ENCODE data around the gene POLR2H. TPM values are rescaled to one million over a fixed set of nuclear protein-coding genes. Genes with fewer than 3 reads are reported as not detected.

POLR2H gene
- polyA plus RNA-seq, 1 of the 3 experiments (the other 2 are of a cell fraction) = 206 TPM

GRCh38 chr3:184384342-184384741, 22.8 kb downstream of the POLR2H start:
- Histone ChIP-seq H3K4me2 (no peak overlapping the region), H3K9me3 (no peaks in the 10 kb centered on the region), H3K27ac (ENCODE audit: low read depth in 2 of 2, low read length in 1 of 2) (no peak overlapping the region), H3K9ac (no peak overlapping the region), H3K9me2 (no peaks in the 10 kb centered on the region), H3K79me2 (ENCODE audit: insufficient read depth) (no peaks in the 10 kb centered on the region), H3K4me3 (ENCODE audit: low read depth in 2 of 2, low read length in 1 of 2) (no peak overlapping the region), H3K4me1 (ENCODE audit: control insufficient read depth in 1 of 2, insufficient read depth in 2 of 2, low read depth in 1 of 2, low read length in 1 of 2) (peaks cover 0 to 5% of the 10 kb centered on the region in 2 experiments; a peak in 1 of 4 replicates), H2AFZ (ENCODE audit: low read depth) (no peak overlapping the region), H3F3A (replicated peaks; ENCODE audit: insufficient read depth) (peaks cover under 1% of the 10 kb centered on the region), H3K27me3 (ENCODE audit: insufficient read depth) (no peaks in the 10 kb centered on the region), H4K20me1 (ENCODE audit: insufficient read depth) (no peaks in the 10 kb centered on the region), H3K36me3 (replicated peaks in 1 of 2; ENCODE audit: control insufficient read depth in 1 of 2, insufficient read depth in 2 of 2, low read length in 1 of 2) (no peaks in the 10 kb centered on the region)
- TF ChIP-seq ELF1 (IDR thresholded peaks at IDR 0.05) (no peak), SMC3 (IDR thresholded peaks at IDR 0.05; ENCODE audit: low read depth, low read length) (no peak), EZH2phosphoT487 (IDR thresholded peaks at IDR 0.05; ENCODE audit: borderline replicate concordance, low read depth) (no peak), POLR2AphosphoS5 (IDR thresholded peaks at IDR 0.05; ENCODE audit: low read depth, low read length) (no peak), TCF12 (IDR thresholded peaks at IDR 0.05) (no peak), MEF2A (IDR thresholded peaks at IDR 0.05; ENCODE audit: borderline replicate concordance, low read depth) (no peak)
- TF ChIP-seq, protein P1, sequence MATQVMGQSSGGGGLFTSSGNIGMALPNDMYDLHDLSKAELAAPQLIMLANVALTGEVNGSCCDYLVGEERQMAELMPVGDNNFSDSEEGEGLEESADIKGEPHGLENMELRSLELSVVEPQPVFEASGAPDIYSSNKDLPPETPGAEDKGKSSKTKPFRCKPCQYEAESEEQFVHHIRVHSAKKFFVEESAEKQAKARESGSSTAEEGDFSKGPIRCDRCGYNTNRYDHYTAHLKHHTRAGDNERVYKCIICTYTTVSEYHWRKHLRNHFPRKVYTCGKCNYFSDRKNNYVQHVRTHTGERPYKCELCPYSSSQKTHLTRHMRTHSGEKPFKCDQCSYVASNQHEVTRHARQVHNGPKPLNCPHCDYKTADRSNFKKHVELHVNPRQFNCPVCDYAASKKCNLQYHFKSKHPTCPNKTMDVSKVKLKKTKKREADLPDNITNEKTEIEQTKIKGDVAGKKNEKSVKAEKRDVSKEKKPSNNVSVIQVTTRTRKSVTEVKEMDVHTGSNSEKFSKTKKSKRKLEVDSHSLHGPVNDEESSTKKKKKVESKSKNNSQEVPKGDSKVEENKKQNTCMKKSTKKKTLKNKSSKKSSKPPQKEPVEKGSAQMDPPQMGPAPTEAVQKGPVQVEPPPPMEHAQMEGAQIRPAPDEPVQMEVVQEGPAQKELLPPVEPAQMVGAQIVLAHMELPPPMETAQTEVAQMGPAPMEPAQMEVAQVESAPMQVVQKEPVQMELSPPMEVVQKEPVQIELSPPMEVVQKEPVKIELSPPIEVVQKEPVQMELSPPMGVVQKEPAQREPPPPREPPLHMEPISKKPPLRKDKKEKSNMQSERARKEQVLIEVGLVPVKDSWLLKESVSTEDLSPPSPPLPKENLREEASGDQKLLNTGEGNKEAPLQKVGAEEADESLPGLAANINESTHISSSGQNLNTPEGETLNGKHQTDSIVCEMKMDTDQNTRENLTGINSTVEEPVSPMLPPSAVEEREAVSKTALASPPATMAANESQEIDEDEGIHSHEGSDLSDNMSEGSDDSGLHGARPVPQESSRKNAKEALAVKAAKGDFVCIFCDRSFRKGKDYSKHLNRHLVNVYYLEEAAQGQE (IDR thresholded peaks at IDR 0.05; ENCODE audit: low read depth, low read length) = no peak
- TF ChIP-seq, protein P2, sequence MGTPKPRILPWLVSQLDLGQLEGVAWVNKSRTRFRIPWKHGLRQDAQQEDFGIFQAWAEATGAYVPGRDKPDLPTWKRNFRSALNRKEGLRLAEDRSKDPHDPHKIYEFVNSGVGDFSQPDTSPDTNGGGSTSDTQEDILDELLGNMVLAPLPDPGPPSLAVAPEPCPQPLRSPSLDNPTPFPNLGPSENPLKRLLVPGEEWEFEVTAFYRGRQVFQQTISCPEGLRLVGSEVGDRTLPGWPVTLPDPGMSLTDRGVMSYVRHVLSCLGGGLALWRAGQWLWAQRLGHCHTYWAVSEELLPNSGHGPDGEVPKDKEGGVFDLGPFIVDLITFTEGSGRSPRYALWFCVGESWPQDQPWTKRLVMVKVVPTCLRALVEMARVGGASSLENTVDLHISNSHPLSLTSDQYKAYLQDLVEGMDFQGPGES (IDR thresholded peaks at IDR 0.05; ENCODE audit: low read depth, low read length) = no peak
- POLR2A ChIA-PET = no interaction called here
- WGBS (ENCODE audit: low lambda C conversion rate) = 49% methylated on average over 3 of the region's 9 CpGs
- no peak for DNase-seq
- CTCF ChIA-PET = interaction anchor here (1.0 to 3.8 kb wide), 4 partner anchors 13 to 141 kb away, joined by 3 to 19 read pairs (median 10); no protein-coding TSS in a partner anchor

GRCh38 chr3:184384856-184385422, 23.4 kb downstream of the POLR2H start:
- 81% methylated on average over 8 of the region's 8 CpGs for WGBS (ENCODE audit: low lambda C conversion rate)
- no peaks in the 10 kb centered on the region for H3K27me3 ChIP-seq (ENCODE audit: insufficient read depth)
- no peaks in the 10 kb centered on the region for H3F3A ChIP-seq (replicated peaks; ENCODE audit: insufficient read depth)
- ChIA-PET CTCF (interaction anchor here (0.5 to 3.8 kb wide), 6 partner anchors 13 to 158 kb away, joined by 3 to 19 read pairs (median 4); no protein-coding TSS in a partner anchor), POLR2A (no interaction called here)
- no peak overlapping the region for H3K9ac ChIP-seq
- H3K9me3 ChIP-seq = no peaks in the 10 kb centered on the region
- no peak overlapping the region for H3K27ac ChIP-seq (ENCODE audit: low read depth in 2 of 2, low read length in 1 of 2)
- TF ChIP-seq CHD2 (IDR thresholded peaks at IDR 0.05; ENCODE audit: low read length, partially characterized antibody) (no peak), RFX5 (IDR thresholded peaks at IDR 0.05; ENCODE audit: low read length) (no peak), MEF2A (IDR thresholded peaks at IDR 0.05; ENCODE audit: borderline replicate concordance, low read depth) (no peak), FOXJ3 (CRISPR knock-in tag; IDR thresholded peaks at IDR 0.05) (no peak), EP300 (IDR thresholded peaks at IDR 0.05; ENCODE audit: borderline replicate concordance in 1 of 2, low read depth in 1 of 2, low read length in 1 of 2) (no peak), RXRA (IDR thresholded peaks at IDR 0.05; ENCODE audit: borderline replicate concordance, low read depth) (no peak), SMC3 (IDR thresholded peaks at IDR 0.05; ENCODE audit: low read depth, low read length) (no peak), USF2 (IDR thresholded peaks at IDR 0.05; ENCODE audit: borderline replicate concordance, low read depth, low read length) (no peak), MXI1 (IDR thresholded peaks at IDR 0.05; ENCODE audit: low read depth, low read length) (no peak), SIN3A (IDR thresholded peaks at IDR 0.05; ENCODE audit: borderline replicate concordance, low read depth, low read length) (no peak)
- no peak overlapping the region for H3K4me2 ChIP-seq
- H3K79me2 ChIP-seq (ENCODE audit: insufficient read depth) = no peaks in the 10 kb centered on the region
- no peak overlapping the region for H2AFZ ChIP-seq (ENCODE audit: low read depth)
- H3K4me3 ChIP-seq (ENCODE audit: low read depth in 2 of 2, low read length in 1 of 2) = no peak overlapping the region
- H3K9me2 ChIP-seq = no peaks in the 10 kb centered on the region
- no peaks in the 10 kb centered on the region for H3K36me3 ChIP-seq (replicated peaks in 1 of 2; ENCODE audit: control insufficient read depth in 1 of 2, insufficient read depth in 2 of 2, low read length in 1 of 2)
- peaks cover 0 to 4% of the 10 kb centered on the region in 2 experiments; a peak in 1 of 4 replicates for H3K4me1 ChIP-seq (ENCODE audit: control insufficient read depth in 1 of 2, insufficient read depth in 2 of 2, low read depth in 1 of 2, low read length in 1 of 2)
- no peak for DNase-seq
- H4K20me1 ChIP-seq (ENCODE audit: insufficient read depth) = no peaks in the 10 kb centered on the region

Measured in SK-N-SH (cell line).